Testis (tissue), 3 donors: ENCODE measurements around the gene HID1. TPM values are rescaled to one million over a fixed set of nuclear protein-coding genes. Genes with fewer than 3 reads are reported as not detected.
"Not testable (repeated sequence)": the region's sequence is repeated elsewhere in the genome, so short reads cannot be mapped to it uniquely, and the experiment has no call there.

Experiments
- DNase-seq: peaks from one replicate; pipeline ENCODE4 v3.0.0-alpha.2; 2019
- H3K27ac ChIP-seq, 2 donors: fragments of 200-600 bp; sonication (generic); one replicate each; pipeline ENCODE4 v1.5.1; 2019
- H3K27me3 ChIP-seq: fragments of 200-600 bp; sonication (generic); one replicate; pipeline ENCODE4 v1.5.1; 2019
- H3K36me3 ChIP-seq: fragments of 200-600 bp; sonication (generic); one replicate; pipeline ENCODE4 v1.5.1; 2017; ENCODE audit warnings: low read depth; ENCODE audit errors: missing control alignments
- H3K4me1 ChIP-seq: fragments of 200-600 bp; sonication (generic); one replicate; pipeline ENCODE4 v1.5.1; 2019
- H3K4me3 ChIP-seq, 2 donors: fragments of 200-600 bp; sonication (generic); one replicate each; pipeline ENCODE4 v1.5.1; 2017 to 2019
- H3K9me3 ChIP-seq: fragments of 200-600 bp; sonication (generic); one replicate; pipeline ENCODE4 v1.5.1; 2017
- POLR2A ChIP-seq: fragments of 450-650 bp; IDR thresholded peaks from one replicate; pipeline ENCODE4 v1.6.1; 2017; ENCODE audit warnings: antibody characterized with exemption, mild to moderate bottlenecking, moderate library complexity
- WGBS, 2 donors: methylation state at CpG; one replicate each; pipeline ENCODE4 v1.1.5; 2018; 5-methylcytosine and 5-hydroxymethylcytosine counted together
- intact Hi-C: fragments of 100-400 bp; cut with DNase I; formaldehyde crosslinking; loops from one replicate; pipeline ENCODE4 v1.15.1; 2023; ENCODE audit warnings: low total_unique reads
- polyA plus RNA-seq: library from polyadenylated mRNA; stranded (reverse); fragments of 350-450 nt; fragmentation: Illumina TruSeq; extraction: RNeasy Lipid Tissue Mini Kit (QIAGEN cat#74804); gene quantifications from one replicate; pipeline ENCODE4 v1.2.3, GENCODE V29; 2014; ENCODE audit warnings: low read depth, low replicate concordance; ENCODE audit not compliant: insufficient read depth
- total RNA-seq, 2 donors: library from RNA; depleted of rRNA; stranded (reverse); fragments of >200 nt; gene quantifications; one replicate each; pipeline ENCODE4 v1.2.3, GENCODE V29; 2016
- TF ChIP-seq, protein P1 (sequence below), 3 experiments: fragments of 450-650 bp in 2 of 3; fragments of 200-600 bp in 1 of 3; sonication (generic) in 1 of 3; IDR thresholded peaks; one replicate each; pipeline ENCODE4 v1.5.1; 2016 to 2019; ENCODE audit warnings: antibody characterized with exemption in 3 of 3, mild to moderate bottlenecking in 2 of 3, moderate library complexity in 1 of 3

The HID1 gene
- total and polyA plus RNA-seq, 3 donors from 2014 or later: 18.6 to 45.8 (median 40.9) TPM

DNA sequence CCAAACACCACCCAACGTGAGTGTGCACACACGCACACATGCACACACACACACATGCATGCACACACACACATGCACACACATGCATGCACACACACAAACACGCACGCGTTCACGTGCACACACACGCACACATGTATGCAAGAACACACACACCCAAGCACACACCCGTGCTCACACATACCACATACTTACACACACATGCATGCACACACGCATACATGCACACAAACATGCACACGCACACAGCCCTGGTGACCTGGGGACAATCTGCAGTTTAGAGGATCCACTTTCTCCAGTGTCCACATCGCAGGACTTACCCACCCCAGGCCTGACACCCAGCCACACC is 55.7 kb downstream of the HID1 start:
- Histone ChIP-seq H3K27ac (no peak overlapping the region), H3K27me3 (no peaks in the 10 kb centered on the region), H3K4me3 (no peak overlapping the region), H3K9me3 (no peaks in the 10 kb centered on the region), H3K4me1 (peaks cover 4% of the 10 kb centered on the region), H3K36me3 (no peaks in the 10 kb centered on the region)
- 91 to 92% methylated on average over 11 of the region's 11 CpGs for WGBS, 2 donors
- TF ChIP-seq, protein P1, sequence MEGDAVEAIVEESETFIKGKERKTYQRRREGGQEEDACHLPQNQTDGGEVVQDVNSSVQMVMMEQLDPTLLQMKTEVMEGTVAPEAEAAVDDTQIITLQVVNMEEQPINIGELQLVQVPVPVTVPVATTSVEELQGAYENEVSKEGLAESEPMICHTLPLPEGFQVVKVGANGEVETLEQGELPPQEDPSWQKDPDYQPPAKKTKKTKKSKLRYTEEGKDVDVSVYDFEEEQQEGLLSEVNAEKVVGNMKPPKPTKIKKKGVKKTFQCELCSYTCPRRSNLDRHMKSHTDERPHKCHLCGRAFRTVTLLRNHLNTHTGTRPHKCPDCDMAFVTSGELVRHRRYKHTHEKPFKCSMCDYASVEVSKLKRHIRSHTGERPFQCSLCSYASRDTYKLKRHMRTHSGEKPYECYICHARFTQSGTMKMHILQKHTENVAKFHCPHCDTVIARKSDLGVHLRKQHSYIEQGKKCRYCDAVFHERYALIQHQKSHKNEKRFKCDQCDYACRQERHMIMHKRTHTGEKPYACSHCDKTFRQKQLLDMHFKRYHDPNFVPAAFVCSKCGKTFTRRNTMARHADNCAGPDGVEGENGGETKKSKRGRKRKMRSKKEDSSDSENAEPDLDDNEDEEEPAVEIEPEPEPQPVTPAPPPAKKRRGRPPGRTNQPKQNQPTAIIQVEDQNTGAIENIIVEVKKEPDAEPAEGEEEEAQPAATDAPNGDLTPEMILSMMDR (IDR thresholded peaks at IDR 0.05): no peak
- no peak for TF ChIP-seq POLR2A
- DNase-seq: no peak
- intact Hi-C loops: no loop called here

DNA sequence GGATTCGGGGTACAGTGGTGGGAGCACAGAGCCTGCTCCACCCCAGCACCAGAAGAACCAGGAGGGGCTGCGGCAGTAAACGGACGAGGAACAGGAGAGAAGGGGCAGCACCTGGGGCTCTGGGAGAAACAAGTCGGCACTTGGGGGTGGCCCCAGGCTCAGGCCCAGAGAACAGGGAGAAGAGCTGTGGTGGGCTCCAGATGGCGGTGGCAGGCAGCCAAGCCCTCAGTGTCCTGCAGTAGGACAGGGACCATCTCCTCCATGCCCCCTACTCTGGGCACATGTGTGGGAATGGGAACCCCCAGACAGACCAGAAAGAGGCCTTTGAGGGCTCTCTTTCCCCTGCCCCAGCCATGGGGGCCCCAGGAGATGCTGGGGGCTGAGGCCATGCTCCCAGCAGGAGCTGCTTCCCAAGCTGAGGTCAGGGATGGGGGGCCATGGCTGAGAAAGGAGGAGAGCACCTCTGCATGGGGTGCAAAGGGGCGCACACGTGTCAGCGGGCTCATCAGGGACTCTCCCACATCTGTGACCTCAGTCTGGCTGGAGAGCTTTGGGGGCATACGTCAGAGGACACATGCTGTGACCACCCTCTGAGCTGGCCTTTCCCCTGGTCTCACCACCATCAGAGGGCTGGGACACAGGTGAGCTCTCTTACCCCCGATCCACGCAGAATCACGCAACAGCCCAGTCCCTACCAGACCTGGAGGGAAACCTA is 56.3 kb downstream of the HID1 start:
- intact Hi-C loops: no loop called here
- H3K27me3 ChIP-seq: no peaks in the 10 kb centered on the region
- TF ChIP-seq, protein P1 (IDR thresholded peaks at IDR 0.05): no peak
- no peak for TF ChIP-seq POLR2A
- no peak for DNase-seq
- H3K36me3 ChIP-seq: no peaks in the 10 kb centered on the region
- no peaks in the 10 kb centered on the region for H3K9me3 ChIP-seq
- no peak overlapping the region for H3K4me3 ChIP-seq
- WGBS, 2 donors: 88% methylated on average over 13 of the region's 13 CpGs
- H3K4me1 ChIP-seq: peaks cover 4% of the 10 kb centered on the region
- H3K27ac ChIP-seq: no peak overlapping the region

DNA sequence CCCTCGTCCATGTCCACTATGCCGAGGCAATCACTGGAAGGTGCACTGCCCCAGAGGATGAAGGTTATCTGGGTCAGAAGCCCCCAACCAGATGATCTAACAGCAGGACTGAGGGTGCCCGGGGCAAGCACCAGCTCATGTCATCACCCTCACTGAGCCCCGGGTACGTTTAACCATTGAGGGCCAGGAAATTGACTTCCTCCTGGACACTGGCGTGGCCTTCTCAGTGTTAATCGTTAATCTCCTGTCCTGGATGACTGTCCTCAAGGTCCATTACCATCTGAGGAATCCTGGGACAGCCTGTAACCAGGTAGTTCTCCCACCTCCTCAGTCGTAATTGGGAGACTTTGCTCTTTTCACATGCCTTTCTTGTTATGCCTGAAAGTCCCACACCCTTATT is 61.1 kb downstream of the HID1 start:
- intact Hi-C loops, H3K9me3 ChIP-seq: not testable (repeated sequence)

DNA sequence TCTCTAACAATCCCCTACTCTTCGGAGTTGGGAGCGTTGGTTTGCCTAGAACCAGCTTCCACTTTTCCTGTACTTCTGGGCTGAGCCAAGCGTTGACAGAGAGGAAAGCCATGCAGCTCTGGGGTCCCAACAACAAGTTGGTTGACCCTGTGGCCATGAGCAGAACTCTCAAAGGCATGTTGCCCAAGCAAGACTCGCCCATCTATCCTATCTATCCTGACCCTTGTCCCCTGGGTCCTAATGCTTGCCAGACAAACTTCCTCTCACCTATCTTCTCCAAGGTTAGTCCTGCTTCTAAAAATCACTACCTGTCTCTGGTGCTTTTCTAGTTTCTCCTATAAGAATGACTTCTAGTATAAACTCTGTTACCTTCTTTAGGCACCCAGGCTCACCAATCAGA is 63.5 kb downstream of the HID1 start:
- H3K4me1 ChIP-seq, H3K27ac ChIP-seq, H3K27me3 ChIP-seq, H3K9me3 ChIP-seq, DNase-seq, intact Hi-C loops, H3K36me3 ChIP-seq, H3K4me3 ChIP-seq: not testable (repeated sequence)
- 74 to 77% methylated on average over 4 of the region's 4 CpGs for WGBS, 2 donors

More for the DNA sequence above, 61.1 kb downstream of the HID1 start:
- H3K4me3 ChIP-seq, DNase-seq, H3K4me1 ChIP-seq, H3K36me3 ChIP-seq, H3K27me3 ChIP-seq, H3K27ac ChIP-seq: not testable (repeated sequence)
- 67 to 81% methylated on average over 8 of the region's 8 CpGs for WGBS, 2 donors

DNA sequence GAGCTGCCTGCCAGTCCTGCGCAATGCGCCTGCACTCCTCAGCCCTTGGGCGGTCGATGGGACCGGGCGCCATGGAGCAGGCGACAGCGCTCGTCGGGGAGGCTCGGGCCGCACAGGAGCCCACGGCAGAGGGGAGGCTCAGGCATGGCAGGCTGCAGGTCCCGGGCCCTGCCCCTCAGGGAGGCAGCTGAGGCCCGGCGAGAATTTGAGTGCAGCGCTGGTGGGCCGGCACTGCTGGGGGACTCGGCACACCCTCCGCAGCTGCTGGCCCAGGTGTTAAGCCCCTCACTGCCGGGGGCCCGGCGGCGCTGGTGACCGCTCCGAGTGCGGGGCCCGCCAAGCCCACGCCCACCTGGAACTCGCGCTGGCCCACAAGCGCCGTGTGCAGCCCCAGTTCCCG is 65.5 kb downstream of the HID1 start:
- no peak for TF ChIP-seq POLR2A
- TF ChIP-seq, protein P1 (IDR thresholded peaks at IDR 0.05): no peak
- Histone ChIP-seq H3K4me1 (no peaks in the 10 kb centered on the region), H3K27ac (no peak overlapping the region), H3K36me3 (no peaks in the 10 kb centered on the region), H3K27me3 (no peaks in the 10 kb centered on the region), H3K4me3 (no peak overlapping the region), H3K9me3 (no peaks in the 10 kb centered on the region)
- WGBS, 2 donors: 94 to 97% methylated on average over 6 to 31 of the region's 34 CpGs
- intact Hi-C loops: no loop called here
- DNase-seq: no peak

DNA sequence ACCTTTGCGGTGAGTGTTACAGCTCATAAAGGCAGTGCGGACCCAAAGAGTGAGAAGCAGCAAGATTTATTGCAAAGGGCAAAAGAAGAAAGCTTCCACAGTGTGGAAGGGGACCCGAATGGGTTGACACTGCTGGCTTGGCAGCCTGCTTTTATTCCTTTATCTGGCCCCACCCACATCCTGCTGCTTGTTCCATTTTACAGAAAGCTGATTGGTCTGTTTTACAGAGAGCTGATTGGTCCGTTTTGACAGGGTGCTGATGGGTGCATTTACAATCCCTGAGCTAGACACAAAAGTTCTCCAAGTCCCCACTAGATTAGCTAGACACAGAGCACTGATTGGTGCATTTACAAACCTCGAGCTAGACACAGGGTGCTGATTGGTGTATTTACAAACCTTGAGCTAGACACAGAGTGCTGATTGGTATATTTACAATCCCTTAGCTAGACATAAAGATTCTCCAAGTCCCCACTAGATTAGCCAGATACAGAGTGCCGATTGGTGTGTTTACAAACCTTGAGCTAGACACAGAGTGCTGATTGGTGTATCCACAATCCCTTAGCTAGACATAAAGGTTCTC is 66.3 kb downstream of the HID1 start:
- 65 to 67% methylated on average over 6 of the region's 6 CpGs for WGBS, 2 donors
- H3K4me1 ChIP-seq, H3K9me3 ChIP-seq, DNase-seq, H3K4me3 ChIP-seq, H3K36me3 ChIP-seq, intact Hi-C loops, H3K27ac ChIP-seq, H3K27me3 ChIP-seq: not testable (repeated sequence)
